Epithelial cell of proximal tubule (primary cell): ENCODE results near the gene HIVEP1. TPM values are rescaled to one million over a fixed set of nuclear protein-coding genes. Genes with fewer than 3 reads are reported as not detected.

Source experiments
- DNase-seq: peaks from one replicate; pipeline ENCODE4 v3.0.0-alpha.2; 2011; ENCODE audit warnings: low read depth
- H3K4me3 ChIP-seq: 2 replicates; pipeline ENCODE4 v1.5.1; 2011; ENCODE audit warnings: low read depth, mild to moderate bottlenecking, low read length
- CTCF ChIP-seq: conservative IDR thresholded peaks from 2 replicates; pipeline ENCODE4 v1.5.1; 2012; ENCODE audit warnings: low read depth, mild to moderate bottlenecking, low read length
- total RNA-seq: library from RNA; depleted of rRNA; stranded (reverse); fragments of >200 nt; gene quantifications from 2 replicates; pipeline ENCODE4 v1.2.3, GENCODE V29; 2015

HIVEP1 gene
- total RNA-seq, 1 donor from 2014 or later: 14.2 TPM

- peak overlapping the region; percentile 60 for H3K4me3 ChIP-seq
- no peak for TF ChIP-seq CTCF
- DNase-seq: no peak
Measured at GRCh38 chr6:12010635-12011275, 1.4 kb upstream of the HIVEP1 start.

- no peak for DNase-seq
- peak overlapping the region; percentile 86 for H3K4me3 ChIP-seq
- no peak for TF ChIP-seq CTCF
Measured at GRCh38 chr6:12011276-12012037, 655 bp upstream of the HIVEP1 start.

- DNase-seq: peak; percentile 83
- TF ChIP-seq CTCF: no peak
- H3K4me3 ChIP-seq: peak overlapping the region; percentile 86
Measured at GRCh38 chr6:12012558-12013306, 620 bp downstream of the HIVEP1 start.

- TF ChIP-seq CTCF: no peak
- peak overlapping the region; percentile 86 for H3K4me3 ChIP-seq
- DNase-seq: no peak
Measured at GRCh38 chr6:12013307-12013719, 1.2 kb downstream of the HIVEP1 start.

GRCh38 chr6:12014027-12014872, 2.1 kb downstream of the HIVEP1 start:
- TF ChIP-seq CTCF: no peak
- H3K4me3 ChIP-seq: no peak overlapping the region
- DNase-seq: no peak

- TF ChIP-seq CTCF: no peak
- no peak for DNase-seq
- no peak overlapping the region for H3K4me3 ChIP-seq
Measured at GRCh38 chr6:12014873-12015149, 2.7 kb downstream of the HIVEP1 start.
